ENCODE results near the gene TBC1D2B. TPM values are rescaled to one million over a fixed set of nuclear protein-coding genes. Genes with fewer than 3 reads are reported as not detected.

TBC1D2B gene
- total RNA-seq, 1 experiment from 2014 or later, result 17.6 TPM

DNA sequence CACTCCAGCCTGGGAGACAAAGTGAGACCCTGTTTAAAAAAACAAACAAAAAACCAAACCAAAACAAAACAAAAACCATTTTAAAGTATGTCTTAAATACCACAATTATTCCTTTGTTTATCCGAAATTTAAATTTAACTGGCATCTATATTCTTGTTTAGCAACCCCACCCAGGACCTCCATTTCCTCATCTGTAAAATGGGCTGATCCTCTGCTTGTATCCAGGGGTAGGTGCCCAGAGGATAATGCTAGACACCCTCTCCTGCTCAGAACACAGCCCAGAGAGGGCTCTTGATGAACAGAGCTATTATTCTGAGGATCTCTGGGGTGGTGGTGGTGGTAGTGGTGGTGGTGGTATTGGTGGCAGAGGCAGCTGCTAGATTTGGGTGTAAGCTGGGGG is 24.7 kb upstream of the TBC1D2B start:
- no peak overlapping the region for H4K8ac ChIP-seq (replicated peaks; ENCODE audit: insufficient read length, low read depth, low read length)
- H3K4me2 ChIP-seq (ENCODE audit: insufficient read depth, insufficient read length, low read length), result no peak overlapping the region
- no peak for DNase-seq
- H3K14ac ChIP-seq (ENCODE audit: insufficient read depth, low read length), result no peak overlapping the region
- no peaks in the 10 kb centered on the region for H3K27me3 ChIP-seq (ENCODE audit: insufficient read depth, low read length)
- TF ChIP-seq, protein P1, sequence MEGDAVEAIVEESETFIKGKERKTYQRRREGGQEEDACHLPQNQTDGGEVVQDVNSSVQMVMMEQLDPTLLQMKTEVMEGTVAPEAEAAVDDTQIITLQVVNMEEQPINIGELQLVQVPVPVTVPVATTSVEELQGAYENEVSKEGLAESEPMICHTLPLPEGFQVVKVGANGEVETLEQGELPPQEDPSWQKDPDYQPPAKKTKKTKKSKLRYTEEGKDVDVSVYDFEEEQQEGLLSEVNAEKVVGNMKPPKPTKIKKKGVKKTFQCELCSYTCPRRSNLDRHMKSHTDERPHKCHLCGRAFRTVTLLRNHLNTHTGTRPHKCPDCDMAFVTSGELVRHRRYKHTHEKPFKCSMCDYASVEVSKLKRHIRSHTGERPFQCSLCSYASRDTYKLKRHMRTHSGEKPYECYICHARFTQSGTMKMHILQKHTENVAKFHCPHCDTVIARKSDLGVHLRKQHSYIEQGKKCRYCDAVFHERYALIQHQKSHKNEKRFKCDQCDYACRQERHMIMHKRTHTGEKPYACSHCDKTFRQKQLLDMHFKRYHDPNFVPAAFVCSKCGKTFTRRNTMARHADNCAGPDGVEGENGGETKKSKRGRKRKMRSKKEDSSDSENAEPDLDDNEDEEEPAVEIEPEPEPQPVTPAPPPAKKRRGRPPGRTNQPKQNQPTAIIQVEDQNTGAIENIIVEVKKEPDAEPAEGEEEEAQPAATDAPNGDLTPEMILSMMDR (conservative IDR thresholded peaks at IDR 0.05), result no peak
- H2BK20ac ChIP-seq (ENCODE audit: low read depth, low read length, poor library complexity, severe bottlenecking), result no peak overlapping the region
- no peak overlapping the region for H2AFZ ChIP-seq (ENCODE audit: low read length)
- no peak overlapping the region for H2BK120ac ChIP-seq (ENCODE audit: low read depth, low read length, poor library complexity, severe bottlenecking)
- Mint-ChIP-seq H3K4me3 (no peak overlapping the region), H3K27ac (no peak overlapping the region), H3K27me3 (ENCODE audit: low read depth) (peaks cover 3% of the 10 kb centered on the region), H3K4me1 (no peaks in the 10 kb centered on the region), H3K36me3 (ENCODE audit: insufficient read depth in 1 of 3, low read depth in 3 of 3) (peaks cover 4 to 14% (median 7%) of the 10 kb centered on the region in 3 experiments; a peak in 5 of 7 replicates), H3K9me3 (no peaks in the 10 kb centered on the region)
- H2AK5ac ChIP-seq (ENCODE audit: insufficient read length, low read length), result no peak overlapping the region
- no CpG with 5 or more reads among the region's 1 CpG for WGBS (ENCODE audit: extremely low coverage, insufficient read length, low lambda C conversion rate)
- H3K9me3 ChIP-seq (ENCODE audit: control insufficient read depth, low read depth, low read length), result no peaks in the 10 kb centered on the region
- no peaks in the 10 kb centered on the region for H3K23me2 ChIP-seq (ENCODE audit: insufficient read length, low read depth, low read length, poor library complexity, severe bottlenecking)
- no peak overlapping the region for H3T11ph ChIP-seq (ENCODE audit: low read length)
- no peak overlapping the region for H2BK15ac ChIP-seq (ENCODE audit: low read depth, low read length)
- no peak overlapping the region for H3K4ac ChIP-seq (ENCODE audit: low read depth, low read length)
- H3K9ac ChIP-seq (ENCODE audit: extremely low read depth, insufficient read length, low read length), result no peak overlapping the region
- no peaks in the 10 kb centered on the region for H4K20me1 ChIP-seq (ENCODE audit: control insufficient read depth, insufficient read depth, insufficient read length)
- no peak overlapping the region for H4K91ac ChIP-seq (ENCODE audit: insufficient read length, low read depth, low read length)
- H3K23ac ChIP-seq (ENCODE audit: insufficient read length, low read depth, low read length), result no peak overlapping the region
- no peak overlapping the region for H2BK12ac ChIP-seq (ENCODE audit: insufficient read length, low read depth, low read length)
- no peak overlapping the region for H3K56ac ChIP-seq (ENCODE audit: insufficient read length, low read depth, low read length)
- H2BK5ac ChIP-seq (ENCODE audit: insufficient read length, low read length), result no peak overlapping the region
- H3K18ac ChIP-seq (ENCODE audit: insufficient read length, low read depth, low read length), result no peak overlapping the region
- no peaks in the 10 kb centered on the region for H3K79me1 ChIP-seq (ENCODE audit: insufficient read depth, low read depth, low read length, poor library complexity, severe bottlenecking)
- no peak overlapping the region for H4K5ac ChIP-seq (ENCODE audit: insufficient read length, low read depth, low read length)
- H3K79me2 ChIP-seq (ENCODE audit: insufficient read depth, low read length), result no peaks in the 10 kb centered on the region
- no peak overlapping the region for H3K27ac ChIP-seq (ENCODE audit: insufficient read length, low read depth, low read length)
- no peaks in the 10 kb centered on the region for H3K4me1 ChIP-seq (ENCODE audit: insufficient read depth, low read length)

All from H9 (cell line).